K562 (cell line): ENCODE measurements around the gene DUSP28. TPM values are rescaled to one million over a fixed set of nuclear protein-coding genes. Genes with fewer than 3 reads are reported as not detected.
"Not testable (repeated sequence)": the region's sequence is repeated elsewhere in the genome, so short reads cannot be mapped to it uniquely, and the experiment has no call there.

Experiments
- ATAC-seq: fragments of 200-7000 bp; cut with Tn5 transposase; 3 replicates; pipeline ENCODE4 v1.9.1; 2020; ENCODE audit warnings: moderate library complexity
- BruUV-seq: library from RNA; stranded (reverse); fragments of 400-500 nt; replicated peaks from 2 replicates; lab custom pipeline; 2021; lab: Mats Ljungman, UMichigan
- CTCF ChIA-PET: fragments of 300-600 bp; formaldehyde crosslinking; extraction: SDS; loops from one replicate; lab custom pipeline; 2021; ENCODE audit warnings: low intra/inter-chr PET ratio; lab: Yijun Ruan, JAX
- POLR2A ChIA-PET: fragments of 300-600, 350-650 bp; sonication (Branson Sonifier 250); formaldehyde crosslinking; extraction: SDS; loops from one replicate; lab custom pipeline; 2021; ENCODE audit warnings: antibody characterized with exemption, inconsistent platforms; lab: Yijun Ruan, JAX
- DNase-seq, 4 experiments: peaks; one replicate each; pipeline versions ENCODE4 v3.0.0 to v3.0.0-alpha.2; 2011 to 2018; ENCODE audit warnings: low spot score in 3 of 4, mixed read lengths in 3 of 4; ENCODE audit errors: extremely low read depth in 1 of 4
- FAIRE-seq: peaks from 2 replicates; lab custom pipeline; 2011; peaks lifted over from hg19 to GRCh38; lab: Jason Lieb, UNC
- H2AFZ ChIP-seq: 2 replicates; pipeline ENCODE4 v1.6.0; 2011; ENCODE audit warnings: low read depth, low read length, control low read depth, inconsistent platforms
- H3K27ac ChIP-seq: fragments of 200-600 bp; 3 replicates; pipeline ENCODE4 v1.8.0; 2011; ENCODE audit warnings: low read depth, mild to moderate bottlenecking, control low read depth, inconsistent platforms, low read length, moderate library complexity, mixed read lengths; ENCODE audit errors: extremely low read depth
- H3K27me3 ChIP-seq, 2 experiments: fragments of 300-600 bp in 1 of 2; 2 replicates in 1 of 2; 3 replicates in 1 of 2; pipeline versions ENCODE4 v1.6.0 to v1.8.0; 2011; ENCODE audit warnings: inconsistent platforms in 2 of 2, low read length in 2 of 2, mild to moderate bottlenecking in 1 of 2, mixed read lengths in 1 of 2, moderate library complexity in 1 of 2; ENCODE audit not compliant: control insufficient read depth in 2 of 2, insufficient read depth in 2 of 2
- H3K36me3 ChIP-seq: fragments of 300-600 bp; 3 replicates; pipeline ENCODE4 v1.8.0; 2011; ENCODE audit warnings: mild to moderate bottlenecking, low read length, inconsistent platforms; ENCODE audit not compliant: control insufficient read depth, insufficient read depth
- H3K4me1 ChIP-seq, 2 experiments: fragments of 200-600 bp in 1 of 2; replicated peaks in 1 of 2; 2 replicates in 1 of 2; 3 replicates in 1 of 2; pipeline versions ENCODE4 v1.5.1 to v1.8.0; 2011; ENCODE audit warnings: inconsistent platforms in 2 of 2, low read length in 2 of 2, mild to moderate bottlenecking in 1 of 2, mixed read lengths in 1 of 2, moderate library complexity in 1 of 2; ENCODE audit not compliant: control insufficient read depth in 2 of 2, insufficient read depth in 2 of 2
- H3K4me2 ChIP-seq: 2 replicates; pipeline ENCODE4 v1.6.1; 2011; ENCODE audit warnings: low read length, control low read depth, inconsistent platforms, mixed read lengths; ENCODE audit not compliant: insufficient read depth
- H3K4me3 ChIP-seq: fragments of 200-600 bp; sonication (generic), shearing (Covaris generic); 2 replicates; pipeline ENCODE4 v1.5.1; 2016; ENCODE audit warnings: control low read depth, inconsistent platforms
- H3K79me2 ChIP-seq: fragments of 200-600 bp; 3 replicates; pipeline ENCODE4 v1.8.0; 2011; ENCODE audit warnings: low read length, inconsistent platforms; ENCODE audit not compliant: control insufficient read depth, insufficient read depth
- H3K9ac ChIP-seq, 2 experiments: 2 replicates each; pipeline versions ENCODE4 v1.6.0 to v1.6.1; 2011; ENCODE audit warnings: low read depth in 2 of 2, low read length in 2 of 2, control low read depth in 1 of 2, inconsistent platforms in 1 of 2, mild to moderate bottlenecking in 1 of 2, mixed read lengths in 1 of 2; ENCODE audit not compliant: insufficient read depth in 1 of 2
- H3K9me1 ChIP-seq: one replicate; pipeline ENCODE4 v1.6.0; 2011; ENCODE audit warnings: inconsistent platforms, mild to moderate bottlenecking, low read length, moderate library complexity; ENCODE audit not compliant: control insufficient read depth, insufficient read depth
- H3K9me3 ChIP-seq: replicated peaks from 2 replicates; pipeline ENCODE4 v1.5.1; 2011; ENCODE audit warnings: low read depth, low read length, inconsistent platforms; ENCODE audit not compliant: control insufficient read depth, insufficient read depth
- H4K20me1 ChIP-seq: replicated peaks from 2 replicates; pipeline ENCODE4 v1.6.1; 2011; ENCODE audit warnings: low read length, inconsistent platforms, mixed read lengths; ENCODE audit not compliant: control insufficient read depth, insufficient read depth
- WGBS: fragments of 100-300 bp; shearing (Covaris generic); methylation state at CpG from one replicate; pipeline ENCODE4 v1.1.6; 2016; ENCODE audit warnings: low coverage, mixed read lengths; ENCODE audit not compliant: insufficient coverage; ENCODE audit errors: missing lambda C conversion rate; 5-methylcytosine and 5-hydroxymethylcytosine counted together
- in situ Hi-C: fragments of 300-500 bp; cut with MboI; formaldehyde crosslinking; loops from 4 replicates; pipeline ENCODE4 v1.15.0; 2018; ENCODE audit warnings: inconsistent platforms, mixed read lengths
- intact Hi-C: fragments of 100-400 bp; cut with micrococcal nuclease; formaldehyde crosslinking; loops from 2 replicates; pipeline ENCODE4 v1.14.2; 2022
- polyA plus RNA-seq, 8 experiments: library from polyadenylated mRNA; depleted of rRNA in 4 of 8; stranded (reverse) in 5 of 8; unstranded in 3 of 8; fragments of >200 nt; fragmentation: Nextera tagmentation in 2 of 8; fragmentation: Illumina TruSeq in 1 of 8; extraction: Ambion mirVana in 2 of 8; extraction: Trizol in 1 of 8; gene quantifications; 2 replicates each; pipeline versions ENCODE4 v1.2.1 to v1.2.3, GENCODE V29; 2011 to 2014; ENCODE audit warnings: inconsistent platforms in 1 of 8, missing spikeins in 1 of 8
- total RNA-seq, 7 experiments: library from RNA; depleted of rRNA in 6 of 7; stranded (reverse); fragments of >200 nt in 6 of 7; fragmentation: Illumina TruSeq in 2 of 7; extraction: Trizol in 2 of 7; gene quantifications; 2 replicates each; pipeline versions ENCODE4 v1.2.1 to v1.2.3, GENCODE V29; 2011 to 2021; ENCODE audit warnings: low replicate concordance in 1 of 7
- TF ChIP-seq, protein P1 (sequence below): fragments of 150-350 bp; IDR thresholded peaks from 2 replicates; pipeline ENCODE4 v1.6.1; 2014; ENCODE audit warnings: low read depth, mild to moderate bottlenecking, low read length, borderline replicate concordance

DUSP28 gene
- total and polyA plus RNA-seq, 9 of the 15 experiments (the other 6 are each of a cell fraction or from before 2014, with no cell fraction given) = 2.8 to 8.1 (median 4.2) TPM

DNA sequence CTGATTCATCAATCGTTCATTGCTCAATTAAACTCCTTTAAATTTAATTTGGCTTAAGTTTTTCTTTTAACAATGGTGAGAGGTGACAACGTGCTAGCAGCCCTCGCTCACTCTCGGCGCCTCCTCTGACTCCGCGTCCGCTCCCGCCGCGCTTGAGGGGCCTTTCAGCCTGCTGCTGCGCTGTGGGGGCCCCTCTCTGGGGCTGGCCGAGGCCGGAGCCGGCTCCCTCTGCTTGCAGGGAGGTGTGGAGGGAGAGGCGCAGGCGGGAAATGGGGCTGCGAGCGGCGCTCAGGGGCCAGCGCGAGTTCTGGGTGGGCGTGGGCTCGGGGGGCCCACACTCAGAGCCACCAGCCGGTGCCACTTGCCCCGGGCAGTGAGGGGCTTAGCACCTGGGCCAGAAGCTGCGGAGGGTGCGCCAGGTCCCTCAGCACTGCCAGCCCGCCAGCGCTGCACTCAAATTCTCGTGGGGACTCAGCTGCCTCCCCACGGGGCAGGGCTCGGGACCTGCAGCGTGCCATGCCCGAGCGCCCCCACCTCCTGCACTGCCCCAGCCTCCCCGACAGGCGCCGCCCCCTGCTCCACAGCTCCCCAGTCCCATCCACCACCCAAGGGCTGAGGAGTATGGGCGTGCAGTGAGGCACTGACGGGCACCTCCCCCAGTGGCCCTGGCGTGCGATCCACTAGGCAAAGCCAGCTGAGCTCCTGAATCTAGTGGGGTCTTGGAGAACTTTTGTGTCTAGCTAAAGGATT is 22.0 kb upstream of the DUSP28 start (continued):
- TF ChIP-seq, protein P1, sequence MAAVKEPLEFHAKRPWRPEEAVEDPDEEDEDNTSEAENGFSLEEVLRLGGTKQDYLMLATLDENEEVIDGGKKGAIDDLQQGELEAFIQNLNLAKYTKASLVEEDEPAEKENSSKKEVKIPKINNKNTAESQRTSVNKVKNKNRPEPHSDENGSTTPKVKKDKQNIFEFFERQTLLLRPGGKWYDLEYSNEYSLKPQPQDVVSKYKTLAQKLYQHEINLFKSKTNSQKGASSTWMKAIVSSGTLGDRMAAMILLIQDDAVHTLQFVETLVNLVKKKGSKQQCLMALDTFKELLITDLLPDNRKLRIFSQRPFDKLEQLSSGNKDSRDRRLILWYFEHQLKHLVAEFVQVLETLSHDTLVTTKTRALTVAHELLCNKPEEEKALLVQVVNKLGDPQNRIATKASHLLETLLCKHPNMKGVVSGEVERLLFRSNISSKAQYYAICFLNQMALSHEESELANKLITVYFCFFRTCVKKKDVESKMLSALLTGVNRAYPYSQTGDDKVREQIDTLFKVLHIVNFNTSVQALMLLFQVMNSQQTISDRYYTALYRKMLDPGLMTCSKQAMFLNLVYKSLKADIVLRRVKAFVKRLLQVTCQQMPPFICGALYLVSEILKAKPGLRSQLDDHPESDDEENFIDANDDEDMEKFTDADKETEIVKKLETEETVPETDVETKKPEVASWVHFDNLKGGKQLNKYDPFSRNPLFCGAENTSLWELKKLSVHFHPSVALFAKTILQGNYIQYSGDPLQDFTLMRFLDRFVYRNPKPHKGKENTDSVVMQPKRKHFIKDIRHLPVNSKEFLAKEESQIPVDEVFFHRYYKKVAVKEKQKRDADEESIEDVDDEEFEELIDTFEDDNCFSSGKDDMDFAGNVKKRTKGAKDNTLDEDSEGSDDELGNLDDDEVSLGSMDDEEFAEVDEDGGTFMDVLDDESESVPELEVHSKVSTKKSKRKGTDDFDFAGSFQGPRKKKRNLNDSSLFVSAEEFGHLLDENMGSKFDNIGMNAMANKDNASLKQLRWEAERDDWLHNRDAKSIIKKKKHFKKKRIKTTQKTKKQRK = no peak

DNA sequence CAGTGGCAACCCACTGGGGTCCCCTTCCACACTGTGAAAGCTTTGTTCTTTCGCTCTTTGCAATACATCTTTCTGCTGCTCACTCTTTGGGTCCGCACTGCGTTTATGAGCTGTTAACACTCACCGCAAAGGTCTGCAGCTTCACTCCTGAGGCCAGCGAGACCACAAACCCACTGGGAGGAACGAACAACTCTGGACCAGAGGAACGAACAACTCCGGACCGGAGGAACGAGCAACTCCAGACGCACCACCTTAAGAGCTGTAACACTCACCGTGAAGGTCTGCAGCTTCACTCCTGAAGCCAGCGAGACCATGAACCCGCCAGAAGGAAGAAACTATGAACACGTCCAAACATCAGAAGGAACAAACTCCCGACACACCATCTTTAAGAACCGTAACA is 21.1 kb upstream of the DUSP28 start:
- CTCF ChIA-PET = not testable (repeated sequence)

More for the DNA sequence above, 21.1 kb upstream of the DUSP28 start:
- BruUV-seq, H3K79me2 ChIP-seq, in situ Hi-C loops, H4K20me1 ChIP-seq, H3K9me3 ChIP-seq, DNase-seq, FAIRE-seq, H2AFZ ChIP-seq, H3K4me3 ChIP-seq, POLR2A ChIA-PET, H3K9me1 ChIP-seq, H3K4me1 ChIP-seq, intact Hi-C loops, H3K9ac ChIP-seq, H3K27ac ChIP-seq, H3K27me3 ChIP-seq, ATAC-seq, H3K4me2 ChIP-seq: not testable (repeated sequence)
- peaks cover 30% of the 10 kb centered on the region; the same call in 2 of the 3 replicates for H3K36me3 ChIP-seq
- WGBS = 95% methylated on average over 16 of the region's 17 CpGs
